OCI-LY3 (cell line): ENCODE data around the gene WDR59.

Source experiments
- CTCF ChIP-seq: fragments of 200-600, 300-600 bp; sonication (generic); IDR thresholded peaks from 2 replicates; pipeline ENCODE4 v1.5.1; 2014; ENCODE audit warnings: antibody characterized with exemption, low read length, low read depth
- EZH2phosphoT487 ChIP-seq: fragments of 200-600 bp; shearing (Covaris generic); IDR thresholded peaks from 2 replicates; pipeline ENCODE4 v1.6.1; 2018; ENCODE audit warnings: antibody characterized with exemption, mixed run types, low read depth

DNA sequence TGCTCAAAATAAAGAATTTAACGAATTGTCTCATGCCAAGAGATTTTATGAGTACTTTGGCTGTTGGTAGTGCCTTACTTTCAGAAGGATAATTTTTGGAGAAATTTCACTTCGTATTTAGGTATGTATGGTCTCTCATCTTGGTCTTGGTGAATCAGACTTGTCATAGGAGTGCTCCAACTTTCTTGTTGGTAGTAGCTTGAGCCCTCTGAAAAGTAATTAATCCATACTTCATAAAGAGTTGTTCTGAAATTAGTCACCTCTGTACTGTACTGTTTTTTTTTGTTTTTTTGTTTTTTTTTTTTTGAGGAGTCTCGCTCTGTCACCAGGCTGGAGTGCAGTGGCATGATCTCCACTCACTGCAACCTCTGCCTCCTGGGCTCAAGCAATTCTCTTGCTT, 25.5 kb upstream of the WDR59 start:
- TF ChIP-seq EZH2phosphoT487 (no peak), CTCF (no peak)
